HG02840 (cell line): ENCODE data around the gene DPT.
"Not testable (repeated sequence)": the region's sequence is repeated elsewhere in the genome, so short reads cannot be mapped to it uniquely, and the experiment has no call there.

Source experiments
- ATAC-seq: cut with Tn5 transposase; IDR thresholded peaks from one replicate; pipeline ENCODE4 v1.9.1; 2021; ENCODE audit warnings: mild to moderate bottlenecking, moderate library complexity, moderate number of reproducible peaks; ENCODE audit not compliant: unreplicated experiment, low FRiP score

The DPT gene

DNA sequence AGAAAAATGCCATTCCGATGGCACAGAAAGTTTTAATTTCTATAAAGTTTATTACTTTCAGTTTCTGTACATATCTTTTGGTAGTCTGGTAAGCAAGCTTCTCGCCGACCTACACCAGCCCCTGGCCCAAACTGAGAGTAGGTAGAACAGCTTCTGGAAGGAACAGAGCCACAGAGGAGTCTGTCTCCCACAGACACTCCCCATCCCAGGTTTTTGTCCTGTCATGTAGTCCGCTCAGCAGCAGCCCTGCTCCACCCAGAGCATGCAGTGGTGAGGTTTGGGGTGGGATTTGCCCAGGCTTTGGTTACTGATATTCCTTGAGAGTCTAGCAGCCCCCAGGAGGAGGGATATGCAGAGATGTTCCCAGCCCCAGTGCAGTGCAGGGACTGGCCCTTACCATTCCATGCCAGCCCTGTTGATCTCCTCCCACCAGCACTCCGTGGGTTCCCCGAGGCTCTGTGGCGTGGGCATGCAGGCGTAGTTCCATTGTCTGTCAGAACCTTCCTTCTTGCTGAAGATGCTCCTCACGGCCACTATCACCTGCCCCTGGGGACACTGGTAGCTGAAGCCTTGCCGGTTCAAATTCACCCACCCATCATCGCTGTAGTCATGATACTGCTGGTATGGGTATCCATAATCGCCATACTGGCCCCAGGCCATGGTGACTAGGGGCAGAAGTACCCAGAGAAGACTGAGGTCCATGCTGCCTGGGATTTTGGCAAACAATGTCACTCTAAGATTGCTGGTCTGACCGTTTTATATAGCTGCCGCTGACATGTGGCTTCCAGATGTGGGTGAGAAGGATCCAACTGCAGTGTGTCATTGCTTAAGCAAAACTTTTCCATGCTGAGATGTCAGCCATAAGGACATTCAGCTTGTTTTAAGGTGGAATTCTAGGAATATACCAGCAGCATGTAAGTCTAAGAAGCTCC is at the start of gene DPT:
Gene DPT (minus strand): TSS at position 734 of the 932 bp plus-strand sequence. CDS start 32 bp downstream, at position 702.
- ATAC-seq: no peak

DNA sequence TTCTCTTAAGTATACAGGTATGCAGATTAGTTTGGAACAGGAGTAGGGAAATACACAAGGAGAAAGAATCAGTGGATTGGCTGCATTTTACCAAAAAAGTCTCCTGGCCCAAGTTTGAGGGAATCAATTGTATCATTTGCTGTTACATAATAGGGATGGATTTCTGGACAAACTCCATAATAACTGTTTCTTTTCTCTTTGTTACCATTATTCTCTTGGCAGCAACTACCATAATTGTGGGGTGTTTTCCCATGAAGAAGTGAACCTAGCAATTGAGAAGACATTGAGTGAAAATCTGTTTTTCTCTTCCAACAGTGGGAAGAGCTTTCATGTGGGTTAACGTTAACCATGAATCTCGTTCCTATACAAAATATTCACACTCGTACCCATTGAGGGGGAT is 46.4 kb upstream of the DPT start:
- ATAC-seq: no peak

DNA sequence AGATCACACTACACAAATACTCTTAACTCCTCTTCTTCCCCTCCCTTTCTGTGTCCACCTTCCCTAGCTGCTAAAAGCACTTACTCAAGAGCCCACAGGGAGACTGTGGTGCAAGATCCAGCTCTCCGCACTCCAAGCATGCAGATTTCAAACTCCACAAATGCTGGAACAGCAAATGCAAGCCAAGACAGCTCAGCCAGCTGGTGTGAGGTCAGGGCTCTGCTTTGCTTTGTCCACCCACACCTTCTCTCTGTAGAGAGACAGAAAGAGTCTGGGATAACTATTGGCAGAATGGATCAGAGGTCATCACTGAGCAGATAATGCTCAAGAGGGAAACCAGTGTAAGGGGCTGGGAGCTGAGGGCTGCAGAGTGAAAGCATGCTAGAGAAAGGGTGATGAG is 45.2 kb upstream of the DPT start:
- ATAC-seq: no peak

DNA sequence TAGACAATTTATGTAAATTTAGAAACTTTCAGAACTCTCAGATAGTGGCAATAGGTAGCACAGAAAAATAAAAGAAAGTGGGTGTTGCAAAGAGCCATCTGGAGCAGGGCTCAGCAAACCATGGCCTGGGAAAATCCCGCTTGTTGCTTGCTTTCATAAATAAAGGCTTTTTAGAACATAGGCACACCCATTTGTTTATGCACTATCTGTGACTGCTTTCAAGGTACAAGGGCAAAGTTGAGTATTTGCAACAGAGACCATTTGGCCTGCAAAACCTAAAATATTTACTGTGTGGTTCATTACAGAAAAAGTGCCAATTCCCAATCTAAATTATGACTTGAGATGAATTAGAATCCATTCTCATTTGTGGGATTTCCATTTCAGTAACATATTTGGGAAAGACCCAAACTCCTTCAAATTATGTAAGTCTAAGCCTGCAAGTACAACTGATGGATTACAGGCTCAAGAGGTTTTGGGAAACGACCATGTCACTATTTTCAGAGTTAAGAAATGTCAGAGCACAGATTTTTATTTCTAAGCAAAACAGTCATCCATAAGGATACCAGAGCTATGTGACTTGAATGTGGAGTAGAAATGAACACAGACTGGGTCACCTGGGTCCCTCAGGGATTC is 43.5 kb upstream of the DPT start:
- no peak for ATAC-seq

DNA sequence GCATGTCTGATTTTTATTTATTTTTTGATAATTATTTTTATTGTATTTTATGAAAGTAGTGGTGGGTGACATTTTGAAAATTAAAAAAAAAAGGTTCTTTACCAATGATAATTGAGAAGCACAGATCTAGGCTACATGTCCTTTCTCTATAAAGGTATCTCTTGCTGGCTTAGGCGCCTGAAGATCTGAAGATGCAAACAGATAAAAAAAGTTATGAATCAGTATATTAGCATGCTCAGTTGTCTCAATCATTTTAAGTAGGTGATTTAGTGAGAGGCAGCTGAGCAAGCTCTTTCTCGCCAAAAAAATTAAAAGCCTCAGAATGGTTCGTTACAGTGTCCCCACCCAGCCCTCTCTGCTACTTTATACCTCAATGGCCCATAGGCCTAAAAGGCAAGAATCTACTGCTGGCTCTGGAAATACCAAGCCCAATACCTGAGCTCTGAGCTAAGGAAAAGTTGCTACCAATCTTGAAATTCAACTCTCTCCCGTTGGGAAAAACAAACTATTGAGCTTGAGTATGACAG is 42.2 kb upstream of the DPT start:
- ATAC-seq: no peak

DNA sequence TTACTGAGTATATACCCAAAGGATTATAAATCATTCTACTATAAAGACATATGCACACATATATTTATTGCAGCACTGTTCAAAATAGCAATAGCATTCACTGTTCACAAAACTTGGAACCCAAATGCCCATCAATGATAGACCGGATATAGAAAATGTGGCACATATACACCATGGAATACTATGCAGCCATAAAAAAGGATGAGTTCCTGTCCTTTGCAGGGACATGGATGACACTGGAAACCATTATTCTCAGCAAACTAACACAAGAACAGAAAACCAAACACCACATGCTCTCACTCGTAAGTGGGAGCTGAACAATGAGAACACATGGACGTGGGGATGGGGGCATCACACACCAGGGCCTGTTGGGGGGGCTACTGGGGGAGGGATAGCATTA is 40.9 kb upstream of the DPT start:
- ATAC-seq: not testable (repeated sequence)

DNA sequence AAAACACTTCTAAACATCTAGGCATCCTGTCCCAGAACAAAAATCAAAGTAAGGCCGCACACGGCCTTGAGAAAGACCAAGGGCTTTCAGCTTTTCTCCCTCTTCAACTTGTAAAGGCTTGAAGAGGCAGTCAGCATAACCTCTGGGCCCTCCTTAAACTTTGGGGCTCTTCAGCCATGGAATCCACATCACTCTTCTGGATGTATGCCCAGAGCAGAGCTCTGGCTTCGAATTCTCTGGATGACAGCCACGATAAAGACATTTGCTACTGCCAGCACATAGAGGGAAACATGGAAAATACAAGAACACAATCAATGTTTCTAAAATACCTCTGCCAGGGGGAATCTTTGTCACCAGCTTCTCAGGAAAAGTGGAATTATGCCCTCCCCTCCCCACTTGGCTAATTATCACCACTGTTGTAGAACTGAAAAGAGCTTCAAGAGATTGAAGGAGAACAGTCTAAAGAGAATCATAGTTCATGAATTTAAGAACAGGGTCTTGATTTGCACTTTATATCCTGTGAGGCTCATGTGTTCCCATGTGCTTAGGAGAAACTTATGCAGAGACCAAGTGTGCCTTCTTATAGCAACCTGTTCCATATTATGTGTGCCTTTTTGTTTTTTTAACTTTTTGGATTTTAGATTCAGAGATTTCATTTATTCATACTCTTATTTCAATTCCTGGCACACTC is 39.0 kb upstream of the DPT start:
- ATAC-seq: no peak

DNA sequence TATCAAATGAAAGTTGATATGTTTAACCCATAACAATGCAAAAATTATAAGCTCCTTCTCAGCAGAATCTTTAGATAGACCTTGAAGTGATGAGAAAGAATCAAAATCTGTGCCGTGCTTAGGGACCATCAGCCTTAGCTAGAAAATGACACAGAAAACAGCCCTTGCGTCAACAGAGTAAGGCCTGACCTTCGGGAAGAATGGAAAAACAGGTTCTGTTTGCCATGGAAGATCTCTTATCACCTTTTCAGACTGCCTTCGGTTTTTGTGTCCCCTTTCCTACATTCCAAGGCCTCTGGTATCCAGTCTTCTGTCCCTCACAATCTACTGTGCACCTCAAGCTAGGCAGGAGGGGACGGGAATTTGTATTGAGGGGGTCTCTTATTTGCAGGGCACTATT is 37.6 kb upstream of the DPT start:
- no peak for ATAC-seq

DNA sequence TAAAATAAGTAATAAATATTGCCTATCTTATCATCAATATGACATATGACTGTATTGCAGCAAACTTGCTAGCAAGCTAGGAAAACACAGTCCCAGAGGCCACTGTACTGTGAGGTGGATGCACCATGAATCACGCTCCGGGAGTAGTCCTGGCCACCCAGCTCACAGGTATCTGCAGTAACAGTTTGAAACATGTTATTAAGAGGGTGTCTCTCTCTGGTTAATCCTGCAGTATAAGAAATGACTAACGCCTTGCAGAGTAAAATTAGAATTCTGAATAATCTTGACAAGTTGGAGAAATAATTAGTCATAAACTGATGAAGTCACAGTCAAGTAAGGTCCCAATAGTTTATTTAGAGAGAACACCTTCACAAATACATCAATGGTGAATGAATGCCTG is 34.0 kb upstream of the DPT start:
- ATAC-seq: no peak

DNA sequence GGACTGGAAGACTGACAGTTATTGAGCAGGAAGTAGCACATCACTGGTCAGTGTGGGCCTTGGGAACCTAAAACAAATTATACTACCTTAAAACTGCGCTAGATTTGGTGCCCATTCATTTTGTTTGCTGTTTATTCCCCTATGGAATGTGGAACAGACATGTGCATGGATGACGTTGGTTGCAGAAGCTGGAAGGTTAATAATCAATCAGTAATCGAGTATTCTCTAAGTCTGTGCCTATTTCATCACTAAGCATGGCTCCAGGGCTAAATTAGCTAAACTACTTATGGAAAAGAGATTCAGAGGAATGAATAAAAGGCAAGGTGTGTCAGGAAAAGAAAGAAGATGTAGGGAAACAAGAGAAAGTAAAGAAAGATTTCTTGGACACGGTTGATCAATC is 33.5 kb upstream of the DPT start:
- ATAC-seq: no peak

DNA sequence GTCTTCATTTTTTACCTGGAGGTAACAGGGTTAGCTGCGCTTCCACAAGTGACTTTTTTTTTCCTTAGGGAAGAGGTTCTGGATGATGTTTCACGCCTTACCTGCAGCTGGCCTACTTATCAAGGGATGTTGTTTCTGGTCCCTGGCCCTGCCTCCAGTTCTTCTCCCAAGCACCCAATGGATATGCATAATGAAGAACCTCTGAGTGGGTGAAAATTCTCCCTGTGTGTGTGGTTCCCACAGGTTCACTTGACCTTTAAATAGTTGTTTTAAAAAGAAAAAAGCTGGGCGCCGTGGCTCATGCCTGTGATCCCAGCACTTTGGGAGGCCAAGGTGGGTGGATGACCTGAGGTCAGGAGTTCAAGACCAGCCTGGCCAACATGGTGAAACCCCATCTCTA is 31.8 kb upstream of the DPT start:
- ATAC-seq: no peak

DNA sequence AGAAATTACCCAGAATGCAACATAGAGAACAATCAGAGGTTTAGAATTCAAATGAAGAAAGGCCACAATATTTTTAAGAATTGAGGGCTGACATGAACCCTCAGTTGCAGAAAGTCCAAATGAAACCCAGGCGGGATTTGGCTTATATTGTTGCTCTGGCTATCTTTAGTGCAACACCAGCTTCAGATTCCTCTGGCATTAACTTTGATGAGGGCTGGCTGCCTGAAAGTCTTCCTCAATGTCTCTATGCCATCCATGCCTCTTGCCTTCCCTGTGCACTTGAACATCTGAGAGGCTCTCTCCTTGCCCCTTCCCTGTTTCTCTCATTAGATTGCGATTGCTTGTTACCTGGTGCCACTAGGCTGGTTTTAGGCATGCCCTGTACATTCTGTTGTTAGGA is 31.2 kb upstream of the DPT start:
- ATAC-seq: no peak

DNA sequence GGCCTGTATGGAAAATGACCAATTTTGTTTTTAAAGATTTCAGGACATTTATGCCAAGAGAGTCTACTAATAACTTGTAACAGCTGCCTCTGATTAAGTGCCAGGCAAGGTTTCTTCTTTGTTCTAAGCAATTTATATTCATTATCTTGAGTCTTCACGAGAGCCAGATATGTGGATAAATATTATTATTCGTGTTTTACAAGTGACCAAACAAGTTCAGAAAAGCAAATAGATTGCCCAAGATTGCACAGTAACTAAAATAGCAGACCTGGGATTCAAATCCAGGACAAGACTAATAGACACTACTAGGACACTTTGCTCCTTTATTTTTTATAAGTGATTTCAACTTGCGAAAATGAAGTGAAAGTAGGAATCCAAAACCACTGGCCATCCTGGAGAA is 30.1 kb upstream of the DPT start:
- ATAC-seq: no peak

DNA sequence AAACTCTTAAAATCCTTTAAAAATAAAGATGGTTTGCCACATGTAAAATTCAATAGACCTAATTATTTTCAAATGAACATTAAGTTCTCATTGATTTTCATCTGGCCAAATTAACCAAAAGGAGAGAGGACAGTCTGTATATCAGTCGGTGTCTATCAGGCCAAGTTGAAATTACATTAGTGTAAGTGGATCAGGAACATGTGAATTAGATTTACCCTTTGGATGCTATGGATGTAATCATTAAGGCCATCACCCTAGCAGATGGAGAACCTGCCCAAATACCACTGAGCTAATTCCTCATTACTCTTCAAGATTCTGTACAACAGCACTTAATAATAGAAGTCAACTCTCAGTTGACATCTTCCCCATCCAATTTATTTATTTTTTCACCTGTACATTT is 29.5 kb upstream of the DPT start:
- no peak for ATAC-seq

DNA sequence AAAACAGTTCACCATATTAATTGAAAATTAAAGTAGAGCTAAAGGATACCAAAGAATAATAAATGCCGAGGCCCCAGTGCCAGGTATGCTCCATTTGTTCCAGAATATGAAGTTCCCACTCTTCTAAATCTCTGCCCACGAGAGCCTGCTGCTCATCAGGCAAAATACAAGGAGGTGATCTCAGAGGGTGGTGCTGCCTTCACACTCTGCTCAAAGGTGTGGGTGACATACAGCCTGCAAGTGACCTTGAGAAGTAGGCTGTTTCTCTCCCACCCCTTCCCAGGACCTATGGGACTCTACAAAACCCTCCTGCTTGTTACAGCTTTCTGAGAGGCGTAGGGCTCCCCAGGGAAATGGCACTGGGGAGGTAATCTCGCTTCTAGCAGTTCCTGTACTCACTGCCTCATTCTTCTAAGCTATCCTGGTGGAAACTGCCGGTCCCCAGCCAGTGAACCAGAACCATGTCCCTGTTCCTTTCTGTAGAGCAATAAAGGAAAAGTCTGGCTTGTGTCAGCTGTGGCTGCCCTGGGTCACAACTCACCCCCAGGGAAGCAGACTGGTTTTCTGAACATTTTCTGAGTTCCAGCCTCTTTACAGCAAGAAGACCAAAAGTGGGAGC is 26.9 kb upstream of the DPT start:
- no peak for ATAC-seq

DNA sequence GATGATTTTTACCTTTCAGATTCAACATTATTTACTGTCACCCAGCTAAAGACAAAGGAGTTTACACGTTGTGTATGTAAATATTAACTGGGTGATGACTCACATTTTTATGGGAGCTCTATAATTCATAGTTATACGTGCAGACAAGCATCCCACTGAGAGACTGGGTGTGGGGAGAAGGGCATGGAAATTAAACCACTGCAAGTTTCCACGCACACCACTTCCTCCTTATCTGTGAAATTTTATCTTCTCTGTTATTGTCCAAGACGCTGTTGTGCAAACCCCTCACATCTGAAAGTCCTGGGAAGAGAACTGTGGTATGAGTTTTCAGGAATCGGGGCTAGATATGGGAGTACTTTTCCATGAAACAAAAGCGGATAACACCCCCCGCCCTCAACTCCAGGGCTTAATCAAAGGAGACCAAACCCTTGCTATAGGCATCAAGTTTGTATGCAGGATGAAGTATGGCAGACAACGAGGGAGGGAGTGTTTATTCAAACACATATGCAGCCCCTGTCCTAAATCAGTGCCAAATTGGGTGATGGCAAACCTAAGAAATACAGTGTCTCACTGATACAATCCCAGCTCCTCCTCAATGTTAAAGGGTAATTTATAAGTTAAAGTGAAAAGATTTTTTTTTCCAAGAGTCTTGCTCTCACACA is 23.3 kb upstream of the DPT start:
- no peak for ATAC-seq

DNA sequence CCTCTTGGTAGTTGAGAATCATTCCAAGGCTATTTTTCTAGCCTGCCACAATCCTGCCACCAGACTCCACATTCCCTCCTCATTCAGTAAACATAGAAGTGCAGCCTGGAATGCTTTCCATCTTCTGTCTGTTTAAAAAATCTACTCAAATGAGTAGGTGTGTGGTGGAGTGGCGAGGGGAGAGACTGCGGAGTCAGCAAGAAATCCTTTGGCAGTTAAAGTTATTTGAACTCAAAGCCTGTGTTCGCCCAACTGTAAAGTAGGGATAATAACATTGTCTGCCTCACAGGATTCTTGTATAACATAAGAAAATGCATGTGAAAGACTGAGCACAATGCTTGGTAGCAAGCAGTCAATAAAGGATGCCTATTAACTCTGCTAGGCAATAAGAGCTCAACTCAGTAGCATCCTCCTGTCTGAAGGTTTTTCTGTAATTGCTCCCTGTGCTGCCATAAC is 22.2 kb upstream of the DPT start:
- ATAC-seq: no peak

DNA sequence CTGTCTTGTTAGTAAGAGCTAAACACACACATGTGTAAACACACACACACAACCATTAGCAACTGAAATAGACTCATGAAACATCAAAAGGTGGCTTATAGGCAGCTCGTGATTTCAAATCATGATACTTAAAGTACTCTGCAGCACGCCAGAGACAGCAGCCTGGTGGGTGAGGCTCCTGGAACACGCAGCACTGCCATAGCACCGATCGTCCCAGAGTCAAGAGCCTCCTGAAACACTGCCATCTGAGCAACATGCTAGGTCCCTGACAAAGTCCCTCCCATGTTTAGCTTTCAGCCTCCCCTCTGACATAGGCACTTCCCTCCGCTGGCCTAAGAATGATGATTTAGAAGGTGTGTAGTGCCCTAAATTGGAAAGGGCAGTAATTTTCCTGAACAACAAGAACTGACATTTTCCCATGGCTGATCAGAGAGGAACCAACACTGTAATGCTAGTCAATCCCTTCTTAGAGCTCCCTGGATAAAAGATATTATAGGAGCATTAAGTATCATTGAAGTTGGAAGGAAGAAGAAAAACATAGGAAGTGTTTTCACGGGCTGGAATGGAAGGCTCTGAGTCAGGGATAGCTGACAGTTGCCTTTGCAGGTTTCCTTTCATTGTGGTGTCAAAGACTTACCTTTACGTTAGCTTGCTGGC is 14.1 kb upstream of the DPT start:
- no peak for ATAC-seq

DNA sequence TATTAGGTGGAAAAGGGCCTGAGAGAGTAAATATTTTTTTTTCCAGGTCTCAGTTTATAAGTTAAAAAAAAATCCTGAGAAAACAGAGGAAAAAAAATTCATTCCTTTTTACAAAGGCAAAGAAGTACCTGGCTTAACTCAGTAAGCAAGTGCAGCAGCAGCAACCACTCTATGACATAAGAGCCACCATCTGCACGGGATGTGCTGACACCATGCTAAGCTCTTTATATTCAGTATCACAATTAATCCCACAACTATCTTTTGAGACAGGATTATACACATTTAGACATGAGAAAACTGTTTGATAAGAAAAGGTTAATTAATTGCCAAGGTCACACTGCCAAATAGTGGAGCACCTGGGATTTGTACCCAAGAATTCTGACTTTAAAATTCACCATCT is 13.4 kb upstream of the DPT start:
- no peak for ATAC-seq

DNA sequence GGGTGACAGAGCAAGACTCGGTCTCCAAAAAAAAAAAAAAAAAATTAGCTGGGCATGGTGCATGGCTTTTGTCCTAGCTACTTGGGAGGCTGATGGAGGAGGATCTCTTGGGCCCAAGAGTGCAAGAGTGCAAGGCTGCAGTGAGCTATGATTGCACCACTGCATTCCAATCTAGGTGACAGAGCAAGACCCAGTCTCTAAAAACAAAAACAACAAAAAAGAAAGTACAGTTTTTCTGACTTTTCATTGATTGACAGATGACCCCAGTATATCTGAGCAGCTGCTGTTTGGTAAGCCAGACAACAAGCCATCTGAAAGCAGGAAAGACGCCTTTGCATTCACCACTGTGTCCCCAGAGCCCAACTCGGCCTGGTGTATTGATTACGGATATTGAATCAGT is 10.9 kb upstream of the DPT start:
- ATAC-seq: no peak
